Measurements from ENCODE around the gene CORO2B. TPM values are rescaled to one million over a fixed set of nuclear protein-coding genes. Genes with fewer than 3 reads are reported as not detected.
A peak's percentile ranks its signal among the peaks of the same experiment; 100 is the strongest.

Gene CORO2B
- total RNA-seq, 1 donor from 2014 or later, result 0.43 TPM

- Mint-ChIP-seq H3K36me3 (ENCODE audit: low read depth) (no peaks in the 10 kb centered on the region), H3K27me3 (ENCODE audit: low read depth) (peaks cover 52% of the 10 kb centered on the region), H3K4me1 (ENCODE audit: low read depth) (no peaks in the 10 kb centered on the region), H3K4me3 (ENCODE audit: low read depth) (no peak overlapping the region), H3K27ac (no peak overlapping the region), H3K9me3 (no peaks in the 10 kb centered on the region)
- DNase-seq (ENCODE audit: low spot score), result no peak
- intact Hi-C loops (cut with micrococcal nuclease), result no loop called here
Observed at GRCh38 chr15:68570974-68571373, 7.8 kb upstream of the CORO2B start.

GRCh38 chr15:68571582-68571981 is 7.2 kb upstream of the CORO2B start:
- intact Hi-C loops (cut with micrococcal nuclease), result no loop called here
- no peaks in the 10 kb centered on the region for H3K9me3 Mint-ChIP-seq
- H3K36me3 Mint-ChIP-seq (ENCODE audit: low read depth), result no peaks in the 10 kb centered on the region
- no peak overlapping the region for H3K4me3 Mint-ChIP-seq (ENCODE audit: low read depth)
- DNase-seq (ENCODE audit: low spot score), result no peak
- no peaks in the 10 kb centered on the region for H3K4me1 Mint-ChIP-seq (ENCODE audit: low read depth)
- H3K27me3 Mint-ChIP-seq (ENCODE audit: low read depth), result peaks cover 54% of the 10 kb centered on the region
- H3K27ac Mint-ChIP-seq, result no peak overlapping the region

- Mint-ChIP-seq H3K4me1 (ENCODE audit: low read depth) (no peaks in the 10 kb centered on the region), H3K27ac (no peak overlapping the region), H3K36me3 (ENCODE audit: low read depth) (no peaks in the 10 kb centered on the region), H3K4me3 (ENCODE audit: low read depth) (no peak overlapping the region), H3K27me3 (ENCODE audit: low read depth) (peaks cover 61% of the 10 kb centered on the region), H3K9me3 (no peaks in the 10 kb centered on the region)
- intact Hi-C loops (cut with micrococcal nuclease), result no loop called here
- DNase-seq (ENCODE audit: low spot score), result no peak
Observed at GRCh38 chr15:68572309-68572708, 6.5 kb upstream of the CORO2B start.

DNA sequence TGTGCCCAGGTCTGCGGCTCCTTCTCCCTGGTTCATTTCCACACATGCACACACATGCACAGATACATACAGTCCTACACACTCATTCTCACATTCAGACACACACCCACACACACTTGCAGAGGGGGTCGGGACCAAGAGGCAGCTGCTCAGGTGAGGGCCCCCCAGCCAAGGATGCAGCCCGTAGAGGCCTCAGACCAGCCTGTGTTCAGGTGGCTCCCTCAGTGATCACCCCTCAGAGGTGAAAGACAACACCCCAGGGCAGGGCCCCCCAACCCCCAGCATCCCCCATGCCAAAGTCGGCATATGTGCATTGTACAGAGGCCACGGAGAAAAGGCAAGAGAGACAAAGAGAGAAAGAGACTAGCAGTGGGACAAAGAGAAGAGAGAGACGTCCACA is 5.9 kb upstream of the CORO2B start:
- Mint-ChIP-seq H3K4me1 (ENCODE audit: low read depth) (peaks cover 3% of the 10 kb centered on the region), H3K27ac (no peak overlapping the region), H3K36me3 (ENCODE audit: low read depth) (no peaks in the 10 kb centered on the region), H3K9me3 (no peaks in the 10 kb centered on the region), H3K4me3 (ENCODE audit: low read depth) (no peak overlapping the region), H3K27me3 (ENCODE audit: low read depth) (peaks cover 66% of the 10 kb centered on the region)
- intact Hi-C loops (cut with micrococcal nuclease), result no loop called here
- no peak for DNase-seq (ENCODE audit: low spot score)

DNA sequence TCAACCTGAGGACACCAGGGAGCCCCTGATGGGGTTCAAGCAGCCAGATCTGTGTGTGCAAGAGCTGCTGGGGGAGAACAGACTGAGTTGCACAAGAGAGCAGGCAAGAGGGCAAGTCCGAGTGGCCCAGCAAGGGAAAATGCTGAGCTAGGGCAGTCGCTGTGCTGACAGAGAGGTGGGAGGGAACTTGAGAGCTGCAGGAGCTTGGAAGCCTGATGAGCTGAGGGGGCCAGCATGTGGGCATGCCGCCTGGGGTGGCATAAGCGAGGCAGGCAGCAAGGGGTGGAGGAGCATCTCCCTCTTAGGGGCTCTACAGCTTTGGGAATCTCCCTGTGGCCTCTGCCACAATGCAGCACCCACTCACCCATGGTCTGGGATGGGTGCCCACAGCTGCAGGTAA is 4.7 kb upstream of the CORO2B start:
- no peak overlapping the region for H3K27ac Mint-ChIP-seq
- no peaks in the 10 kb centered on the region for H3K36me3 Mint-ChIP-seq (ENCODE audit: low read depth)
- H3K9me3 Mint-ChIP-seq, result no peaks in the 10 kb centered on the region
- DNase-seq (ENCODE audit: low spot score), result no peak
- intact Hi-C loops (cut with micrococcal nuclease), result no loop called here
- H3K4me1 Mint-ChIP-seq (ENCODE audit: low read depth), result peaks cover 6% of the 10 kb centered on the region
- no peak overlapping the region for H3K4me3 Mint-ChIP-seq (ENCODE audit: low read depth)
- peaks cover 68% of the 10 kb centered on the region for H3K27me3 Mint-ChIP-seq (ENCODE audit: low read depth)

GRCh38 chr15:68574629-68575028 is 4.2 kb upstream of the CORO2B start:
- Mint-ChIP-seq H3K4me1 (ENCODE audit: low read depth) (peaks cover 6% of the 10 kb centered on the region), H3K9me3 (no peaks in the 10 kb centered on the region), H3K4me3 (ENCODE audit: low read depth) (no peak overlapping the region), H3K36me3 (ENCODE audit: low read depth) (no peaks in the 10 kb centered on the region), H3K27me3 (ENCODE audit: low read depth) (peaks cover 64% of the 10 kb centered on the region), H3K27ac (no peak overlapping the region)
- intact Hi-C loops (cut with micrococcal nuclease), result no loop called here
- no peak for DNase-seq (ENCODE audit: low spot score)

DNA sequence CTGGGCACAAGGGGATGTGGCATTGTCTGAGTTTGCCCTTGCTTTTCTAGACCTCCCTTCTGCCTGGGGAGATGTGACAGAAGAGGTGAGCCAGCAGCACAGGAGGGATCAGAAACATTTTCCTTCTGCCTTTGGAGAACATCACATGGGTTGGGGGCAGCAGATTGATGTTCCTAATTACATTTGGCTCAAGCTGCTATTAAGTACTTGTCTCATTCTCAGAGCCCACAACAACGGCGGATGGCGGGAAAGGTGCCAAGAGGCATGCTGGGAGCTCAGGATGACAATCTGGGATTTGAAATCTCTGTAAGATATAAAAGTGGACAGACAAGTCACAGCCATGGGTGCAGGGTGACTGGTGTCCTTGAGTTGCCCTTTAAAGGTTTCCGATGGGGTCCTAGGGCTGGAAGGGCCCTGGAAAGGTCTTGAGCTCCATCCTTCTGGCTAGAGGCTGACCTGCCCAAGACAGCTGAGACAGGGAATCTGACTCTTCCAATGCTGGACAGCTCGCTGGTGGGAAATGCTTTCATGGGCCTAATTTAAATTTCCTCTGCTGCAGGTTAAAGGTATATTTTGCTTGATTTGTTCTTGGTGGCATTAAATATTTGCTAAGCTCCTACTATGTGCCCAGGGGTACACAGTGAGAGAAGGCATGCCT is 2.4 kb upstream of the CORO2B start:
- intact Hi-C loops (cut with micrococcal nuclease), result no loop called here
- H3K4me1 Mint-ChIP-seq (ENCODE audit: low read depth), result peaks cover 6% of the 10 kb centered on the region
- H3K27ac Mint-ChIP-seq, result no peak overlapping the region
- no peaks in the 10 kb centered on the region for H3K9me3 Mint-ChIP-seq
- no peaks in the 10 kb centered on the region for H3K36me3 Mint-ChIP-seq (ENCODE audit: low read depth)
- peaks cover 67% of the 10 kb centered on the region for H3K27me3 Mint-ChIP-seq (ENCODE audit: low read depth)
- H3K4me3 Mint-ChIP-seq (ENCODE audit: low read depth), result no peak overlapping the region
- DNase-seq (ENCODE audit: low spot score), result no peak

- peaks cover 6% of the 10 kb centered on the region for H3K4me1 Mint-ChIP-seq (ENCODE audit: low read depth)
- no peak overlapping the region for H3K27ac Mint-ChIP-seq
- intact Hi-C loops (cut with micrococcal nuclease), result no loop called here
- H3K4me3 Mint-ChIP-seq (ENCODE audit: low read depth), result peak overlapping the region; percentile 64
- no peaks in the 10 kb centered on the region for H3K36me3 Mint-ChIP-seq (ENCODE audit: low read depth)
- H3K27me3 Mint-ChIP-seq (ENCODE audit: low read depth), result peaks cover 60% of the 10 kb centered on the region
- no peak for DNase-seq (ENCODE audit: low spot score)
- H3K9me3 Mint-ChIP-seq, result no peaks in the 10 kb centered on the region
Observed at GRCh38 chr15:68578175-68578979, 416 bp upstream of the CORO2B start.

DNA sequence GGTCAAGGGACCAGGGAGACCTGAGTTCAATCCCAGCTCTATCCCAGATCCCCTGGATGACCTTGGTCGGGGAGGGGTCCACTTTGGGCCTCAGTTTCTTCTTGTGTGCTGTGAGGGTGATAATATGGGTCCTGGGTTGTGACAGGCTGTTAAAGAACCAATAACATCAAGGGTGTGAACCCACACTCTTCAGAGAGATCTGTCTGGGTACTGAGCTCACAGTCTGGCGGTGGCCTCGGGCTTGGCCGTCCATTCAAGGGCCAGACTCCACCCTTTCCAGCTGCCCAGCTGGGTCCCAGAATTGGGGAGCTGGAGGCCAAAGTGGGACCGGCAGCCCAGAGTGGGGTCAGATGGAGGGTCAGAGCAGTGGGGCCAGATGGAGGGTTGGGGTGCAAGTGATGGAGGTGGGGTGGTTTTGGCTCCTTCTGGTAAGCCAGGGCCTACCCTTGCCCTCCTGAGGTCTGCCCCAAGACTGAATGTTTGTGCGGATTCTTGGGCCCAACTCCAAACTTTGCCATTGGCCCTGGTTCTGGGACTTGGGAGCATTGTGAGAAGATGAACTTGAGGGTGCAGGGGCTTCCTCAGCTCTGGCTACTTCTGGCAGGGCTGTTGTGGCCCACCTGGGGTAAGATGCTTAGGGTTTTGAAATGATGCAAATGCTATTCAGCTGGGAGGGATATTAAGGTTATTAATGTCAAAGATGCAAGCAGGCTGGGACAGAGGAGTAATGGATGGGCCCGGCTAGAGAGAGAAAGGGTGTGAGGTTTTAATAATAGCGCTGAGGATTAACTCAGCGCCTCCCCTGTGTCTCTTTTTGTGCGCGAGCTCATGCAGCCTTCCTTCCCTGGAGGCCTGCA is 1.5 kb downstream of the CORO2B start:
- intact Hi-C loops (cut with micrococcal nuclease), result no loop called here
- H3K4me1 Mint-ChIP-seq (ENCODE audit: low read depth), result peaks cover 6% of the 10 kb centered on the region
- H3K4me3 Mint-ChIP-seq (ENCODE audit: low read depth), result no peak overlapping the region
- H3K27me3 Mint-ChIP-seq (ENCODE audit: low read depth), result peaks cover 48% of the 10 kb centered on the region
- H3K27ac Mint-ChIP-seq, result no peak overlapping the region
- H3K36me3 Mint-ChIP-seq (ENCODE audit: low read depth), result no peaks in the 10 kb centered on the region
- DNase-seq (ENCODE audit: low spot score), result no peak
- H3K9me3 Mint-ChIP-seq, result no peaks in the 10 kb centered on the region

GRCh38 chr15:68580883-68581155 is 2.0 kb downstream of the CORO2B start:
- no peak for DNase-seq (ENCODE audit: low spot score)
- Mint-ChIP-seq H3K27ac (no peak overlapping the region), H3K4me3 (ENCODE audit: low read depth) (no peak overlapping the region), H3K27me3 (ENCODE audit: low read depth) (peaks cover 47% of the 10 kb centered on the region), H3K4me1 (ENCODE audit: low read depth) (peaks cover 6% of the 10 kb centered on the region), H3K9me3 (no peaks in the 10 kb centered on the region), H3K36me3 (ENCODE audit: low read depth) (no peaks in the 10 kb centered on the region)
- intact Hi-C loops (cut with micrococcal nuclease), result no loop called here

DNA sequence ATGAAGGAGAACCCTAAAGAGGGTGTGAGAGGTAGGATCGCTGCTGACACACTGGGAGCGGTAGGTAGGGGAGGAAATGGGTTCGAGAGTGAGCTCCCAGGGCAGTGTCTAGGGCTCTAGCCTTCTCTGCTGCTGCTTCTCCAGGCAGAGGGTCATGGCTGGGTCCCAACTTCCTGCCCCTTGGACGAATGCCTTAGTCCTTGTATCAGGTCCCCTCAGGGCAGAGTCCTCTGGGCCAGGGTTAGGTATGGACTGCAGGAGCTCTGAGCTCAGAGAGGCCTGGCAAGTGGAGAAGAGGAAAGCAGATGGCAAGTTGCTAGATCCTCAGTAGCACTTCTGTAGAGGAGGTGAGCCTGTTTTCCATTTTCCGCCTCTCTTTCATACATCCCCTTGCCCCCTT is 2.9 kb downstream of the CORO2B start:
- Mint-ChIP-seq H3K36me3 (ENCODE audit: low read depth) (no peaks in the 10 kb centered on the region), H3K4me3 (ENCODE audit: low read depth) (no peak overlapping the region), H3K27ac (no peak overlapping the region), H3K27me3 (ENCODE audit: low read depth) (peaks cover 38% of the 10 kb centered on the region), H3K9me3 (no peaks in the 10 kb centered on the region), H3K4me1 (ENCODE audit: low read depth) (peaks cover 11% of the 10 kb centered on the region)
- no peak for DNase-seq (ENCODE audit: low spot score)
- intact Hi-C loops (cut with micrococcal nuclease), result no loop called here

- Mint-ChIP-seq H3K27me3 (ENCODE audit: low read depth) (peaks cover 33% of the 10 kb centered on the region), H3K9me3 (no peaks in the 10 kb centered on the region), H3K27ac (no peak overlapping the region), H3K36me3 (ENCODE audit: low read depth) (no peaks in the 10 kb centered on the region), H3K4me3 (ENCODE audit: low read depth) (no peak overlapping the region), H3K4me1 (ENCODE audit: low read depth) (peaks cover 16% of the 10 kb centered on the region)
- no peak for DNase-seq (ENCODE audit: low spot score)
- intact Hi-C loops (cut with micrococcal nuclease), result no loop called here
Observed at GRCh38 chr15:68582236-68582635, 3.4 kb downstream of the CORO2B start.

DNA sequence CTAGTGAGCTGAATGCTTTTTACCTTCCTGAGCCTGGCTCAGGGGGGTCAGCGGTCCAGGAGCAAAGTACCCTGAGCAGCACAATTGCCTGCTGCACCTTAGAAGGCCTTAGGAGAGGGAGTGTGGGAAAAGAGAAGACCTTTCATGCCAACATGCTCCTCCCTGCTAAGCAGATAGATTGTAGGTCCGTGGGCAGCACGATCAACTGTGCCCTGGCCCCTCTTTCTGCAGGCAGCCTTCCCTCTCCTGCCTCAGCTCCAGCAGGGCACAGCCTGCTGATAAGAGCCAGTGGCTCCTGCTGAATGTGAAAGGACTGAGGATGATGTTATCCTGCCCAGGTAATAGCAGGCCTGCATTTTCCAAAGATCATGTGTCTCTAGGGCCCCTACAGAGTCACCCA is 4.1 kb downstream of the CORO2B start:
- Mint-ChIP-seq H3K27ac (no peak overlapping the region), H3K36me3 (ENCODE audit: low read depth) (no peaks in the 10 kb centered on the region), H3K27me3 (ENCODE audit: low read depth) (peaks cover 27% of the 10 kb centered on the region), H3K4me1 (ENCODE audit: low read depth) (peaks cover 19% of the 10 kb centered on the region), H3K4me3 (ENCODE audit: low read depth) (no peak overlapping the region), H3K9me3 (no peaks in the 10 kb centered on the region)
- no peak for DNase-seq (ENCODE audit: low spot score)
- intact Hi-C loops (cut with micrococcal nuclease), result no loop called here
